ENCODE data around the gene CCM2.
A peak's percentile ranks its signal among the peaks of the same experiment; 100 is the strongest.
"Not testable (repeated sequence)": the region's sequence is repeated elsewhere in the genome, so short reads cannot be mapped to it uniquely, and the experiment has no call there.

The CCM2 gene

DNA sequence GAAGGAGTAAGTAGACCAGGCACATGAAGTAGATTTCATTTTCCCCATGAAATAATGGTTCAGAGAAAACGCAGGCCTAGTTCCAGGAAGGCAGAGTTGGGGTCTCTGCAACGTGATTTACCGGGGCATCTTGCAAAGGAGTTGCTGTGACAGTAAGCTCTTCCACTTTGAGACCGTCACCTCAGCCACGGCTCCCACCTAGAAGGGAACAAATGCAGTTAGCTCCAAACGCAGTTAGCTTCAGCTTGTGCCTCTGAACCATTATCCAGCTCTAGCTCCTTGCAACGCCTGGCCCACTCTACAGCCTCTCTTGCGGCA, 14.1 kb upstream of the CCM2 start:
- Histone ChIP-seq H3K4me2 (ENCODE audit: low read length) (peak overlapping the region; percentile 99), H3K4me3 (ENCODE audit: low read length) (peak overlapping the region; percentile 89), H3K4me1 (ENCODE audit: control insufficient read depth, insufficient read depth, low read length) (peaks cover 35% of the 10 kb centered on the region), H3K9me3 (replicated peaks; ENCODE audit: low read length) (no peaks in the 10 kb centered on the region), H3K36me3 (ENCODE audit: insufficient read depth, low read length) (peaks cover 40% of the 10 kb centered on the region), H3K27me3 (ENCODE audit: control insufficient read depth, insufficient read depth, low read length) (no peaks in the 10 kb centered on the region), H3K9ac (ENCODE audit: low read depth, low read length) (peak overlapping the region; percentile 95)

DNA sequence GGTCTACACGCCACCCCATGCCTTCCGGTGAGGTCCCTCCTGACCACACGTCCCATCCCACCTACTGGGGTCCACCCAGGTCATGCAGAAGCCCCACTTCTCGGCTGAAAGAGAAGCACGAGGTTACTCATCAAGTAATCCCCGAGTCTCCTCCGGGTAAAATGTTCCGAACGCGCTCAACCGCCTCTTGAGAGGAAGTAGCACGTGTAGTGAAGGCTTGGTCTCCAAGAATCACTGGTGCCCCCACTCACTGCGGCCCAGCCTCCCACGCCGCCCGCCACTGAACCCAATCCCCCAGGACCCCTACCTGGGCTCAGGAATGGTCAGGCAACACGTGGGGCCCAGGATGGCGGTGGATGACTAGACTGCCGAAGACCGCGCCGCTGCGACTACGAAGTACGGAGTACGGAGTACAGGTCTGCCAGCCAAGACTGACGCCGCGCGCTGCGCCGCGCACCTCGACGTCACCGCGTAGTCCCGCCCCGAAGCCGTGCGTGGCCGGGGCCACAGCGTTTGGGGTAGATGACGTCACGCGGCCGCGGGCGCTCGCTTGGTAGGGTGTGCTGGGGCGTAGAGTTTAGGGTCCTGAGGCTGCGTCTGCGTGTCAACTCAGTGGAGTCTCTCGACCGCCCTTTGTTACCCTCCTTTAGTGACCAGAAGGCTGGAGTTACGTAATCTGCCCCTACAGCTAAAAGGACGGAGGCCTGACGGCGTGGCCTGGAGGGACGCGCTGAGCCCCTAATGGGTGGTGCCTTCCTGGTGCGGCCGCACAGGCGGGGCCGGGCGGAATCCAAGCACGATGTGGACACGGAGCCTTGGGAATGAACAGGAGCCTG, 13.6 kb upstream of the CCM2 start:
- peaks cover 33% of the 10 kb centered on the region for H3K4me1 ChIP-seq (ENCODE audit: control insufficient read depth, insufficient read depth, low read length)
- no peaks in the 10 kb centered on the region for H3K9me3 ChIP-seq (replicated peaks; ENCODE audit: low read length)
- H3K27me3 ChIP-seq (ENCODE audit: control insufficient read depth, insufficient read depth, low read length): no peaks in the 10 kb centered on the region
- H3K4me3 ChIP-seq (ENCODE audit: low read length): peak overlapping the region; percentile 89
- H3K9ac ChIP-seq (ENCODE audit: low read depth, low read length): peak overlapping the region; percentile 95
- H3K36me3 ChIP-seq (ENCODE audit: insufficient read depth, low read length): peaks cover 40% of the 10 kb centered on the region
- peak overlapping the region; percentile 99 for H3K4me2 ChIP-seq (ENCODE audit: low read length)

DNA sequence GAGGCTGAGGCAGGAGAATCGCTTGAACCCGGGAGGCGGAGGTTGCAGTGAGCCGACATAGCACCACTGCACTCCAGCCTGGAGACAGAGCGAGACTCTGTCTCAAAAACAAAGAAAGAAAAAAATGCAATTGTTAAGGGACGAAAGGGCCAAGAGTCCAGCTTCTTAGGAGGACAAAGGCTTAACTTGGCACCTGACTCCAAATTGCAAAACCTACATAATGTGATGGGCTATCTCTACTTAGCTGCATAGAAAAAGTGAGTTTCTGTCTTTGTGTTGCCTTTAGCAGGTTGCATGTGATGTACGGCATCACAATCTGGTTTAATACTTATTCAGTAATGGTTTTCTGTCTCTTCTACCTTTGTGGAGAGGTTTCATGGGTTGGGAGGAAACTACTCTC, 12.5 kb upstream of the CCM2 start:
- Histone ChIP-seq H3K4me2 (ENCODE audit: low read length) (peak overlapping the region; percentile 99), H3K27me3 (ENCODE audit: control insufficient read depth, insufficient read depth, low read length) (no peaks in the 10 kb centered on the region), H3K36me3 (ENCODE audit: insufficient read depth, low read length) (peaks cover 36% of the 10 kb centered on the region), H3K9me3 (replicated peaks; ENCODE audit: low read length) (no peaks in the 10 kb centered on the region), H3K9ac (ENCODE audit: low read depth, low read length) (no peak overlapping the region), H3K4me1 (ENCODE audit: control insufficient read depth, insufficient read depth, low read length) (peaks cover 33% of the 10 kb centered on the region), H3K4me3 (ENCODE audit: low read length) (no peak overlapping the region)

DNA sequence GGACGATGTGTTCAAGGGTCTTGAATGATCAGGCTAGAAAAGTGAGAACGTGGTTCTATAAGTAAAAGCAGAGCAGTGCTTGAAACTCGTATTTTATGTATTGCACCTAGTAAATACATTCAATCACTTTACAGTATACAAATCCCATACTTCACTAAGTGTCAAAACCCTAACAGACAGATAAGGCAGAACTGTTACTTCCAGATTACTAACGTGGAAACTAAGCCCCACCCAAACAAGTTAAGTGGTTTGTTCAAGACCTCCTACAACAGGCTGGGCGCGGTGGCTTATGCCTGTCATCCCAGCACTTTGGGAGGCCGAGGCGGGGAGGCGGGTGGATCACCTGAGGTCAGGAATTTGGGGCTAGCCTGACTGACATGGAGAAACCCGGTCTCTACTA, 12.0 kb upstream of the CCM2 start:
- Histone ChIP-seq H3K36me3 (ENCODE audit: insufficient read depth, low read length) (peaks cover 31% of the 10 kb centered on the region), H3K9ac (ENCODE audit: low read depth, low read length) (no peak overlapping the region), H3K9me3 (replicated peaks; ENCODE audit: low read length) (no peaks in the 10 kb centered on the region), H3K4me3 (ENCODE audit: low read length) (no peak overlapping the region), H3K4me1 (ENCODE audit: control insufficient read depth, insufficient read depth, low read length) (peaks cover 33% of the 10 kb centered on the region), H3K4me2 (ENCODE audit: low read length) (no peak overlapping the region), H3K27me3 (ENCODE audit: control insufficient read depth, insufficient read depth, low read length) (no peaks in the 10 kb centered on the region)

DNA sequence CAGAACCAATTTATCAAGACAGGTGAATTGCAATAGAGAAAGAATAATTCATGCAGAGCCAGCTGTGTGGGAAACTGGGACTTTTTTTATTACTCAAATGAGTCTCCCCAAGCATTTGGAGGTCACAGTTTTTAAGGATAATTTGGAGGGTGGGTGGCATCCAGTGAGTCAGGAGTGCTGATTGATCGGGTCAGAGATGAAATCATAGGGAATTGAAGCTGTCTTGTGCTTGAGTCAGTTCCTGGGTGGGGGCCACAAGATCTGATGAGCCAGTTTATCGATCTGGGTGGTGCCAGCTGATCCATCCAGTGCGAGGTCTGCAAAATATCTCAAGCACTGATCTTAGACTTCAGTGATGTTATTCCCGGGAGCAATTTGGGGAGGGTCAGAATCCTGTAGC, 11.3 kb upstream of the CCM2 start:
- H3K4me2 ChIP-seq (ENCODE audit: low read length): no peak overlapping the region
- H3K9ac ChIP-seq (ENCODE audit: low read depth, low read length): no peak overlapping the region
- H3K4me1 ChIP-seq (ENCODE audit: control insufficient read depth, insufficient read depth, low read length): peaks cover 33% of the 10 kb centered on the region
- peaks cover 24% of the 10 kb centered on the region for H3K36me3 ChIP-seq (ENCODE audit: insufficient read depth, low read length)
- H3K4me3 ChIP-seq (ENCODE audit: low read length): no peak overlapping the region
- H3K27me3 ChIP-seq (ENCODE audit: control insufficient read depth, insufficient read depth, low read length): no peaks in the 10 kb centered on the region
- H3K9me3 ChIP-seq (replicated peaks; ENCODE audit: low read length): no peaks in the 10 kb centered on the region

DNA sequence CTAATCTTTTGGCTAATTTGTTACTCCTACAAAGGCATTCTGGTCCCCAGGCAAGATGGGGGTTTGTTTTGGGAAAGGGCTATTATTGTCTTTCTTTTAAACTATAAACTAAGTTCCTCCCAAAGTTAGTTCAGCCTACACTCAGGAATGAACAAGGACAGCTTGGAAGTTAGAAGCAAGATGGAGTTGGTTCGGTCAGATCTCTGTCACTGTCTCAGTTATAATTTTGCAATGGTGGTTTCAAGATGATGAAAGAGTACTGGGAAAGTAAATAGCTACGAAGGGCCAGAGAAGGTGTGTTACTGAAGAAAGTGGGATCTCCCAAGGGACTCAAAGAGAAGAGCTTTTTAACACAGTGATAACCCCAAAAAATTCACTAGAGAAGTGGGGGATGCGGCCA, 10.9 kb upstream of the CCM2 start:
- H3K4me1 ChIP-seq (ENCODE audit: control insufficient read depth, insufficient read depth, low read length): peaks cover 30% of the 10 kb centered on the region
- H3K9ac ChIP-seq (ENCODE audit: low read depth, low read length): no peak overlapping the region
- no peaks in the 10 kb centered on the region for H3K27me3 ChIP-seq (ENCODE audit: control insufficient read depth, insufficient read depth, low read length)
- H3K36me3 ChIP-seq (ENCODE audit: insufficient read depth, low read length): peaks cover 20% of the 10 kb centered on the region
- H3K4me2 ChIP-seq (ENCODE audit: low read length): no peak overlapping the region
- no peak overlapping the region for H3K4me3 ChIP-seq (ENCODE audit: low read length)
- no peaks in the 10 kb centered on the region for H3K9me3 ChIP-seq (replicated peaks; ENCODE audit: low read length)

DNA sequence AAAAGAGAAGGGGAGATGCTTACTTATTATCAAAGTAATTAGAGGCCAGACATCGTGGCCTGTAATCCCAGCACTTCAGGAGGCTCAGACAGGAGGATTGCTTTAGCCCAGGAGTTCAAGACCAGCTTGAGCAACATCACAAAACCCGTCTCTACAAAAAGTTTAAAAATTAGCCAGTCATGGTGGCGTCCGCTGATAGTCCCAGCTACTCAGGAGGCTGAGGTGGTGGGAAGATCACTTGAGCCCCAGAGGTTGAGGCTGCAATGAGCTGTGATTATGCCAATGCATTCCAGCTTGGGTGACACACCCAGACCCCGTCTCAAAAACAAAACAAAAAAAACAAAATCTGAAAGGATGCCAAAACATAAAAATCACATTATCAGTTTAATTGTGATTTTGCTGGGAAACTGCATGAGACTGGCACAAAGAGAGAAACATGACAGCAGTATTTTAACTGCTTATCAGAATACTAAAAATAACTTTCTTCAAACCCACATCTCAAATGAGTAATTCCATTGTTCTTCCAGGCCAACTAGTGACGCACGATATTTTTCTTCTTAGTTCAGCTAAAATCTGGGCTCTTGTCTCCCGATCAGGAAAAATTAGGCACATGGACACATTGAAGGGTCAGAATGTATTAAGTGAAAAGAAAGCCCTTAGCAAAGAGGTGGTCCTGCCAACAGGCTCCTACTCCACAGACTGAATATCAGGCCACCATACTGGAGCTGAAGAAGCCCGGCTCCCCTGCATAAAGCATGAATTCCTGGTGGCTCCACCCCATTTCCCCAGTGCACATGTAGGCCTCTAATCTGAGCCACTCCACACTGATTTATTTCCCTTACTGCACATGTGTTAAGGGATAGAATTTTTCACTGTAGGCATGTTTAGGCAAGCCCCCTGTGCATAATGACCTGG, 9.6 kb upstream of the CCM2 start:
- H3K4me1 ChIP-seq (ENCODE audit: control insufficient read depth, insufficient read depth, low read length): peaks cover 18% of the 10 kb centered on the region
- H3K9ac ChIP-seq (ENCODE audit: low read depth, low read length): peak overlapping the region; percentile 18
- no peaks in the 10 kb centered on the region for H3K9me3 ChIP-seq (replicated peaks; ENCODE audit: low read length)
- H3K36me3 ChIP-seq (ENCODE audit: insufficient read depth, low read length): peaks cover 7% of the 10 kb centered on the region
- H3K4me2 ChIP-seq (ENCODE audit: low read length): peak overlapping the region; percentile 37
- no peak overlapping the region for H3K4me3 ChIP-seq (ENCODE audit: low read length)
- no peaks in the 10 kb centered on the region for H3K27me3 ChIP-seq (ENCODE audit: control insufficient read depth, insufficient read depth, low read length)

DNA sequence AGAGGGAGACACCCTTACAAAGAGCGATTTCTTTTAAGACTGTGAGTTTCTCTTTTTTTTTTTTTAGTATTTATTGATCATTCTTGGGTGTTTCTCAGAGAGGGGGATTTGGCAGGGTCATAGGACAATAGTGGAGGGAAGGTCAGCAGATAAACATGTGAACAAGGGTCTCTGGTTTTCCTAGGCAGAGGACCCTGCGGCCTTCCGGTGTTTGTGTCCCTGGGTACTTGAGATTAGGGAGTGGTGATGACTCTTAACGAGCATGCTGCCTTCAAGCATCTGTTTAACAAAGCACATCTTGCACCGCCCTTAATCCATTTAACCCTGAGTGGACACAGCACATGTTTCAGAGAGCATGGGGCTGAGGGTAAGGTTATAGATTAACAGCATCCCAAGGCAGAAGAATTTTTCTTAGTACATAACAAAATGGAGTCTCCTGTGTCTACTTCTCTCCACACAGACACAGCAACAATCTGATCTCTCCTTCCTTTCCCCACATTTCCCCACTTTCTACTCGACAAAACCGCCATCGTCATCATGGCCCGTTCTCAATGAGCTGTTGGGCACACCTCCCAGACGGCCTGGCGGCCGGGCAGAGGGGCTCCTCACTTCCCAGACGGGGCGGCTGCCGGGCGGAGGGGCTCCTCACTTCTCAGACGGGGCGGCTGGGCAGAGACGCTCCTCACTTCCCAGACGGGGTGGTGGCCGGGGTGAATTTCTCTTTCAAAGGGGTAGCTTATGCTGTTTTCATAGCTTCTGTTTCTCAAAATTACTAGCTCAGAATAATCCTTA, 7.8 kb upstream of the CCM2 start:
- not testable (repeated sequence) for H3K4me3 ChIP-seq (ENCODE audit: low read length); H3K9ac ChIP-seq (ENCODE audit: low read depth, low read length); H3K9me3 ChIP-seq (replicated peaks; ENCODE audit: low read length); H3K4me2 ChIP-seq (ENCODE audit: low read length); H3K36me3 ChIP-seq (ENCODE audit: insufficient read depth, low read length); H3K27me3 ChIP-seq (ENCODE audit: control insufficient read depth, insufficient read depth, low read length)
- H3K4me1 ChIP-seq (ENCODE audit: control insufficient read depth, insufficient read depth, low read length): peaks cover 11% of the 10 kb centered on the region

- H3K9me3 ChIP-seq (replicated peaks; ENCODE audit: low read length): no peaks in the 10 kb centered on the region
- peaks cover 9% of the 10 kb centered on the region for H3K4me1 ChIP-seq (ENCODE audit: control insufficient read depth, insufficient read depth, low read length)
- no peak overlapping the region for H3K9ac ChIP-seq (ENCODE audit: low read depth, low read length)
- no peaks in the 10 kb centered on the region for H3K36me3 ChIP-seq (ENCODE audit: insufficient read depth, low read length)
- H3K4me2 ChIP-seq (ENCODE audit: low read length): no peak overlapping the region
- no peaks in the 10 kb centered on the region for H3K27me3 ChIP-seq (ENCODE audit: control insufficient read depth, insufficient read depth, low read length)
- H3K4me3 ChIP-seq (ENCODE audit: low read length): no peak overlapping the region
Observed at GRCh38 chr7:44994877-44995554, 5.0 kb upstream of the CCM2 start.

GRCh38 chr7:44995555-44996493, 4.2 kb upstream of the CCM2 start:
- H3K4me3 ChIP-seq (ENCODE audit: low read length): no peak overlapping the region
- no peak overlapping the region for H3K9ac ChIP-seq (ENCODE audit: low read depth, low read length)
- H3K9me3 ChIP-seq (replicated peaks; ENCODE audit: low read length): no peaks in the 10 kb centered on the region
- no peak overlapping the region for H3K4me2 ChIP-seq (ENCODE audit: low read length)
- H3K36me3 ChIP-seq (ENCODE audit: insufficient read depth, low read length): no peaks in the 10 kb centered on the region
- peaks cover 2% of the 10 kb centered on the region for H3K4me1 ChIP-seq (ENCODE audit: control insufficient read depth, insufficient read depth, low read length)
- no peaks in the 10 kb centered on the region for H3K27me3 ChIP-seq (ENCODE audit: control insufficient read depth, insufficient read depth, low read length)

All from skeletal muscle satellite cell (primary cell).